WTC11 (cell line): ENCODE results near the gene GPD1. TPM values are rescaled to one million over a fixed set of nuclear protein-coding genes. Genes with fewer than 3 reads are reported as not detected.

Experiments used
- ATAC-seq: fragments of 200-7000 bp; cut with Tn5 transposase; 2 replicates; pipeline ENCODE4 v1.10.0; 2021; ENCODE audit warnings: mild to moderate bottlenecking, moderate library complexity
- CTCF ChIA-PET: fragments of 300-600 bp; sonication (Branson Sonifier 250); formaldehyde crosslinking; loops from one replicate; lab custom pipeline; 2021; ENCODE audit warnings: antibody characterized with exemption; lab: Charles Lee
- POLR2A ChIA-PET: fragments of 350-600 bp; sonication (Branson Sonifier 250); formaldehyde crosslinking; loops from one replicate; lab custom pipeline; 2021; ENCODE audit warnings: antibody characterized with exemption; lab: Charles Lee
- DNase-seq: peaks from one replicate; pipeline ENCODE4 v3.0.0; 2021; ENCODE audit warnings: low spot score
- H3K27ac Mint-ChIP-seq: 2 replicates; pipeline ENCODE4 v1.8.0; 2021; ENCODE audit warnings: mixed read lengths
- H3K27me3 Mint-ChIP-seq: 2 replicates; pipeline ENCODE4 v1.8.0; 2021; ENCODE audit warnings: low read depth, mild to moderate bottlenecking, moderate library complexity, mixed read lengths
- H3K36me3 Mint-ChIP-seq: 2 replicates; pipeline ENCODE4 v1.8.0; 2021; ENCODE audit warnings: mixed read lengths
- H3K4me1 Mint-ChIP-seq: 2 replicates; pipeline ENCODE4 v1.8.0; 2022; ENCODE audit warnings: mixed read lengths
- H3K4me3 Mint-ChIP-seq: 2 replicates; pipeline ENCODE4 v1.8.0; 2021; ENCODE audit warnings: mild to moderate bottlenecking, moderate library complexity, mixed read lengths
- H3K9me3 Mint-ChIP-seq: 2 replicates; pipeline ENCODE4 v1.8.0; 2021; ENCODE audit warnings: mixed read lengths
- ERG ChIP-seq: fragments of 250-450 bp; sonication (Bioruptor Pico); IDR thresholded peaks from 2 replicates; pipeline ENCODE4 v1.8.0; 2021; ENCODE audit warnings: mild to moderate bottlenecking
- ESRRA ChIP-seq: sonication (generic); formaldehyde crosslinking; IDR thresholded peaks from 2 replicates; pipeline ENCODE4 v1.8.1; 2022; ENCODE audit warnings: mild to moderate bottlenecking, missing genetic modification reagents, borderline replicate concordance
- FOXK1 ChIP-seq: sonication (generic); formaldehyde crosslinking; IDR thresholded peaks from 2 replicates; pipeline ENCODE4 v1.8.0; 2022; ENCODE audit warnings: mild to moderate bottlenecking, moderate library complexity, missing genetic modification reagents
- FOXP1 ChIP-seq: sonication (generic); formaldehyde crosslinking; IDR thresholded peaks from 2 replicates; pipeline ENCODE4 v1.8.0; 2022; ENCODE audit warnings: missing genetic modification reagents, mild to moderate bottlenecking, moderate library complexity, borderline replicate concordance
- NFE2L1 ChIP-seq: sonication (generic); formaldehyde crosslinking; IDR thresholded peaks from 2 replicates; pipeline ENCODE4 v1.8.1; 2023; ENCODE audit warnings: missing genetic modification reagents
- NR2C2 ChIP-seq: sonication (generic); formaldehyde crosslinking; IDR thresholded peaks from 2 replicates; pipeline ENCODE4 v1.8.0; 2022; ENCODE audit warnings: mild to moderate bottlenecking, missing genetic modification reagents
- PRRX2 ChIP-seq: fragments of 250-450 bp; sonication (Bioruptor Pico); IDR thresholded peaks from 2 replicates; pipeline ENCODE4 v1.8.0; 2021; ENCODE audit warnings: mild to moderate bottlenecking
- ZBTB43 ChIP-seq: sonication (generic); formaldehyde crosslinking; IDR thresholded peaks from 2 replicates; pipeline ENCODE4 v1.8.1; 2023; ENCODE audit warnings: mild to moderate bottlenecking, missing genetic modification reagents
- ZNF121 ChIP-seq: sonication (generic); formaldehyde crosslinking; IDR thresholded peaks from 2 replicates; pipeline ENCODE4 v1.8.0; 2023; ENCODE audit warnings: missing genetic modification reagents
- ZNF396 ChIP-seq: fragments of 250-450 bp; sonication (Bioruptor Pico); IDR thresholded peaks from 2 replicates; pipeline ENCODE4 v1.8.0; 2021; ENCODE audit warnings: mild to moderate bottlenecking, moderate library complexity, borderline replicate concordance
- ZNF416 ChIP-seq: fragments of 250-450 bp; sonication (Bioruptor Pico); IDR thresholded peaks from 2 replicates; pipeline ENCODE4 v1.9.0; 2021; ENCODE audit warnings: mild to moderate bottlenecking, inconsistent platforms
- ZNF532 ChIP-seq: fragments of 250-450 bp; sonication (Bioruptor Pico); IDR thresholded peaks from 2 replicates; pipeline ENCODE4 v1.9.0; 2021; ENCODE audit warnings: mild to moderate bottlenecking, borderline replicate concordance
- total RNA-seq: library from RNA; stranded (reverse); gene quantifications from 3 replicates; pipeline ENCODE4 v1.2.3, GENCODE V29; 2021
- TF ChIP-seq, protein P1 (sequence below): sonication (generic); formaldehyde crosslinking; IDR thresholded peaks from 2 replicates; pipeline ENCODE4 v1.8.0; 2022; ENCODE audit warnings: mild to moderate bottlenecking, missing genetic modification reagents
- TF ChIP-seq, protein P2 (sequence below): sonication (generic); formaldehyde crosslinking; IDR thresholded peaks from 2 replicates; pipeline ENCODE4 v1.8.1; 2023; ENCODE audit warnings: mild to moderate bottlenecking, moderate library complexity, missing genetic modification reagents

The GPD1 gene
- total RNA-seq, 1 experiment from 2014 or later = 0.77 TPM

DNA sequence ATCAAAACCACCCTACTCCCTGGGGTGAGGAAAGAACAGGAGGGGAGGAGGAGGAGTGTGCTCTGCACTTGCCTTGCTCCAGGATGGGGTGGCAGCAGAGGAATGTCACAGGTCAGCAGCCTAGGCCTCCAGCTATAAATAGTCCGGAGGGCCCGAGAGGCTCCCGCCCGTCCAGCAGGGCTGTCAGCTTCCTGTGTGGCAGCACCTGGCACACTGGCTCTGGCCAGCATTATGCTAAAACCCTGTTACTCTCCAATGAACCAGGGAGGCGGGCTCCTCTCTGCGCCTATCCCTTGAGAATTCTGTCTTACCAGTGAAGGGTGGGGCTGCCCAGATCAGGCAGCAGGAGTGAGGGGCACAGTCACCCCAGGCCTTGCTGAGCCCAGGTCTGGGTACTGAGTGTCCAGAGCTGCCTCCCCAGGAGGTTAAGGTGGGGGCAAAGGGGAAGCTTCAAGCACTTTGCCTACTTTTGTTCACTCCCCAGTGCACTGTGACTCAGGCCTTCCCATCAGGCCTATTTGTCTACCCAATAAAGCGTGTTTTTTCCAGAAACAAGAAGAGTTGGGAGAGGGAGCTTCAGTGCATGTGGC is 7.0 kb downstream of the GPD1 start:
- Mint-ChIP-seq H3K27me3 (no peaks in the 10 kb centered on the region), H3K9me3 (no peaks in the 10 kb centered on the region), H3K4me1 (peaks cover 19% of the 10 kb centered on the region), H3K27ac (peak overlapping the region; percentile 89), H3K36me3 (no peaks in the 10 kb centered on the region), H3K4me3 (peak overlapping the region; percentile 76)
- ChIA-PET CTCF (interaction anchor here (0.6 to 4.8 kb wide), 43 partner anchors 9 to 847 kb away, joined by 3 to 165 read pairs (median 7); partner anchors contain the start of genes CERS5, GPD1, LIMA1 and SMARCD1), POLR2A (interaction anchor here (1.5 to 4.2 kb wide), 5 partner anchors 10 to 173 kb away, joined by 3 to 50 read pairs (median 12); partner anchors contain the start of genes CERS5, LIMA1 and SMARCD1)
- no peak for TF ChIP-seq PRRX2
- DNase-seq = peak; percentile 53
- ATAC-seq = no peak

GRCh38 chr12:50111395-50111692 is 7.5 kb downstream of the GPD1 start:
- Mint-ChIP-seq H3K36me3 (no peaks in the 10 kb centered on the region), H3K4me3 (peak overlapping the region; percentile 76), H3K27ac (peak overlapping the region; percentile 85), H3K9me3 (no peaks in the 10 kb centered on the region), H3K4me1 (peaks cover 19% of the 10 kb centered on the region), H3K27me3 (no peaks in the 10 kb centered on the region)
- TF ChIP-seq ZNF532 (CRISPR knock-in tag) = no peak
- TF ChIP-seq ZNF121 (CRISPR knock-in tag) = peak; percentile 99
- TF ChIP-seq, protein P1, sequence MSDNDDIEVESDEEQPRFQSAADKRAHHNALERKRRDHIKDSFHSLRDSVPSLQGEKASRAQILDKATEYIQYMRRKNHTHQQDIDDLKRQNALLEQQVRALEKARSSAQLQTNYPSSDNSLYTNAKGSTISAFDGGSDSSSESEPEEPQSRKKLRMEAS (CRISPR knock-in tag) = no peak
- TF ChIP-seq NR2C2 = no peak
- no peak for ATAC-seq
- ChIA-PET CTCF (interaction anchor here (0.5 to 4.8 kb wide), 53 partner anchors 9 to 1358 kb away, joined by 3 to 165 read pairs (median 6); partner anchors contain the start of genes CERS5, GPD1, RACGAP1 and SMARCD1), POLR2A (interaction anchor here (0.6 to 4.2 kb wide), 10 partner anchors 9 to 1372 kb away, joined by 3 to 50 read pairs (median 4); partner anchors contain the start of genes CERS5, LIMA1 and SMARCD1)
- no peak for DNase-seq

DNA sequence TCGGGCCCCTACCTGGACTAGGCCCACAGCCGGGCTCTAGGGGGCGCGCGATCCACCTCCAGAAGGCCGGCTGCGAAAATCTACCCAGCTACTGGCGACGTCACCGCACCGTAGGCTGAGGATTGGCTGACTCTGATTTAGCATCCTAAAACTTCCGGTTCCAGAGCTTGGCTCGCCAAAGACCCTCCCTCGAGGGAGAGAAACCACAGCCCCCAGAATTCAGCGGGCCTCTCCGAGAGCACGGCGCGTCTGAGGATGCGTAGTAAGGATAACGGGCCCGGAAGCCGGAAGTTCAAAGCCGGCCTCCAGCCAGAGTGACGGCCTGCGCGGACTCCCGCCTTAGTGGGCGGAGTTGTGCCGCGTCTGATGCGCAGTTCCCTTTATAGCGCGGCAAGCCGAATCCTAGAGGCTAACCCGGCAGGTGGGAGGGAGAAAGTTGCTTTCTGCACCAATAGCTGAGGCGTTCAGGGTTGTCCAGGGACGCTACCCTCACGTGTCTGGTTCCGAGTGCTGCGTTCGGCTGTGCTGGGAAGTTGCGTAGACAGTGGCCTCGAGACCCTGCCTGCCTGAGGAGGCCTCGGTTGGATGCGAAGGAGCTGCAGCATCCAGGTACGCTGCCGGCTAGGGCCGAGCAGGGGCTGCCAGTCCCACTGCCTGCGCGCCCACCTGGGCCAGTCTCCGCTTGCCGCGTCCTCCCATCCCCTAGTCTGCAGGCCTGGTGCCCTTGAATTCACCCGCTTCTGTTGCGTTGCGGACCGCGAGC is 8.1 kb downstream of the GPD1 start, which contains the start of gene COX14:
Gene COX14, plus strand, starts transcription at position 544 of the 763 bp plus-strand sequence. CDS start 7,808 bp downstream, outside the sequence.
- Mint-ChIP-seq H3K36me3 (no peaks in the 10 kb centered on the region), H3K27ac (peak within 1 kb of the TSS; percentile 99), H3K4me3 (peak within 1 kb of the TSS; percentile 99), H3K4me1 (peaks cover 19% of the 10 kb centered on the region), H3K9me3 (no peaks in the 10 kb centered on the region), H3K27me3 (no peaks in the 10 kb centered on the region)
- POLR2A ChIA-PET = interaction anchor here (0.6 to 4.2 kb wide), 15 partner anchors 9 to 1371 kb away, joined by 3 to 50 read pairs (median 4); partner anchors contain the start of genes CERS5, LIMA1 and SMARCD1
- ATAC-seq = peak; percentile 88
- CTCF ChIA-PET = interaction anchor here (0.5 to 4.8 kb wide), 58 partner anchors 9 to 1359 kb away, joined by 3 to 165 read pairs (median 6); partner anchors contain the start of genes CERS5, GPD1, LIMA1 and RACGAP1
- DNase-seq = peak; percentile 99
- TF ChIP-seq, protein P1 (CRISPR knock-in tag) = peak; percentile 97
- TF ChIP-seq ZNF396 (CRISPR knock-in tag) = no peak
- TF ChIP-seq FOXK1 = peak; percentile 95
- peak; percentile 91 for TF ChIP-seq FOXP1 (CRISPR knock-in tag)
- TF ChIP-seq NFE2L1 = peak; percentile 47; the same call in 1 of the 2 replicates
- no peak for TF ChIP-seq ZNF416 (CRISPR knock-in tag)
- TF ChIP-seq ERG (CRISPR knock-in tag) = no peak
- TF ChIP-seq ZBTB43 (CRISPR knock-in tag) = no peak
- peak; percentile 75; the same call in 1 of the 2 replicates for TF ChIP-seq ESRRA (CRISPR knock-in tag)
- TF ChIP-seq, protein P2, sequence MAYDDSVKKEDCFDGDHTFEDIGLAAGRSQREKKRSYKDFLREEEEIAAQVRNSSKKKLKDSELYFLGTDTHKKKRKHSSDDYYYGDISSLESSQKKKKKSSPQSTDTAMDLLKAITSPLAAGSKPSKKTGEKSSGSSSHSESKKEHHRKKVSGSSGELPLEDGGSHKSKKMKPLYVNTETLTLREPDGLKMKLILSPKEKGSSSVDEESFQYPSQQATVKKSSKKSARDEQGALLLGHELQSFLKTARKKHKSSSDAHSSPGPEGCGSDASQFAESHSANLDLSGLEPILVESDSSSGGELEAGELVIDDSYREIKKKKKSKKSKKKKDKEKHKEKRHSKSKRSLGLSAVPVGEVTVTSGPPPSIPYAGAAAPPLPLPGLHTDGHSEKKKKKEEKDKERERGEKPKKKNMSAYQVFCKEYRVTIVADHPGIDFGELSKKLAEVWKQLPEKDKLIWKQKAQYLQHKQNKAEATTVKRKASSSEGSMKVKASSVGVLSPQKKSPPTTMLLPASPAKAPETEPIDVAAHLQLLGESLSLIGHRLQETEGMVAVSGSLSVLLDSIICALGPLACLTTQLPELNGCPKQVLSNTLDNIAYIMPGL = peak; percentile 62; the same call in 1 of the 2 replicates
